KMS-11 (cell line): ENCODE data around the gene ZNF418.

Experiments used
- H2AFZ ChIP-seq: fragments of 200-600 bp; sonication (generic); 2 replicates; pipeline ENCODE4 v1.6.1; 2016; ENCODE audit warnings: antibody characterized with exemption, mixed run types, low read depth
- H3K27ac ChIP-seq: fragments of 200-600 bp; sonication (generic); 2 replicates; pipeline ENCODE4 v1.6.1; 2016; ENCODE audit warnings: mild to moderate bottlenecking, mixed run types
- H3K27me3 ChIP-seq: fragments of 200-600 bp; sonication (generic); 2 replicates; pipeline ENCODE4 v1.6.1; 2017; ENCODE audit warnings: mild to moderate bottlenecking, low read depth, mixed run types, moderate library complexity; ENCODE audit not compliant: insufficient read depth
- H3K36me3 ChIP-seq: fragments of 200-600 bp; sonication (generic); 2 replicates; pipeline ENCODE4 v1.6.1; 2017; ENCODE audit warnings: mild to moderate bottlenecking, mixed run types; ENCODE audit not compliant: insufficient read depth
- H3K4me1 ChIP-seq: fragments of 200-600 bp; sonication (generic); 2 replicates; pipeline ENCODE4 v1.6.1; 2016; ENCODE audit warnings: mild to moderate bottlenecking, low read depth, mixed run types; ENCODE audit not compliant: poor library complexity, severe bottlenecking
- H3K4me2 ChIP-seq: fragments of 200-600 bp; sonication (generic); 2 replicates; pipeline ENCODE4 v1.7.0; 2016; ENCODE audit warnings: mild to moderate bottlenecking, mixed run types
- H3K4me3 ChIP-seq: fragments of 200-600 bp; sonication (generic); IDR thresholded peaks from 2 replicates; pipeline ENCODE4 v1.6.1; 2017; ENCODE audit warnings: low read depth, low read length, mixed read lengths; ENCODE audit not compliant: insufficient read depth
- H3K79me2 ChIP-seq: fragments of 200-600 bp; sonication (generic); 2 replicates; pipeline ENCODE4 v1.6.1; 2016; ENCODE audit warnings: low read depth, mixed run types; ENCODE audit not compliant: insufficient read depth
- H3K9ac ChIP-seq: fragments of 200-600 bp; sonication (generic); 2 replicates; pipeline ENCODE4 v1.6.1; 2016; ENCODE audit warnings: mild to moderate bottlenecking, mixed run types
- H4K20me1 ChIP-seq: fragments of 200-600 bp; sonication (generic); 2 replicates; pipeline ENCODE4 v1.6.1; 2016; ENCODE audit warnings: mild to moderate bottlenecking, mixed run types; ENCODE audit not compliant: insufficient read depth
- CTCF ChIP-seq: fragments of 200-600 bp; sonication (generic); conservative IDR thresholded peaks from 2 replicates; pipeline ENCODE4 v1.6.1; 2017; ENCODE audit warnings: low read depth, mild to moderate bottlenecking, antibody characterized with exemption, low read length, moderate library complexity, mixed read lengths

The ZNF418 gene

GRCh38 chr19:57961785-57962184, 26.6 kb upstream of the ZNF418 start:
- no peak overlapping the region for H3K4me3 ChIP-seq
- H3K27ac ChIP-seq: no peak overlapping the region
- H3K4me2 ChIP-seq: no peak overlapping the region
- H4K20me1 ChIP-seq: no peaks in the 10 kb centered on the region
- H3K4me1 ChIP-seq: no peaks in the 10 kb centered on the region
- H3K9ac ChIP-seq: no peak overlapping the region
- H2AFZ ChIP-seq: no peak overlapping the region
- H3K27me3 ChIP-seq: no peaks in the 10 kb centered on the region; the same call in 1 of the 2 replicates
- H3K36me3 ChIP-seq: no peaks in the 10 kb centered on the region
- no peaks in the 10 kb centered on the region for H3K79me2 ChIP-seq
- TF ChIP-seq CTCF: no peak

GRCh38 chr19:57954996-57955395, 19.8 kb upstream of the ZNF418 start:
- Histone ChIP-seq H3K4me1 (no peaks in the 10 kb centered on the region), H3K36me3 (no peaks in the 10 kb centered on the region), H4K20me1 (no peaks in the 10 kb centered on the region), H3K27me3 (no peaks in the 10 kb centered on the region), H3K4me2 (no peak overlapping the region), H3K27ac (no peak overlapping the region), H3K79me2 (no peaks in the 10 kb centered on the region), H3K4me3 (no peak overlapping the region), H2AFZ (no peak overlapping the region), H3K9ac (no peak overlapping the region)
- TF ChIP-seq CTCF: no peak

- Histone ChIP-seq H3K4me1 (no peaks in the 10 kb centered on the region), H3K4me2 (no peak overlapping the region), H3K36me3 (no peaks in the 10 kb centered on the region), H3K9ac (no peak overlapping the region), H3K4me3 (no peak overlapping the region), H3K27ac (no peak overlapping the region), H3K27me3 (no peaks in the 10 kb centered on the region), H3K79me2 (no peaks in the 10 kb centered on the region), H2AFZ (no peak overlapping the region; the same call in 1 of the 2 replicates), H4K20me1 (no peaks in the 10 kb centered on the region)
- TF ChIP-seq CTCF: no peak
Measured at GRCh38 chr19:57949702-57950101, 14.5 kb upstream of the ZNF418 start.

GRCh38 chr19:57949296-57949695, 14.1 kb upstream of the ZNF418 start:
- H3K4me2 ChIP-seq: no peak overlapping the region
- no peaks in the 10 kb centered on the region for H3K36me3 ChIP-seq
- H2AFZ ChIP-seq: no peak overlapping the region
- TF ChIP-seq CTCF: no peak
- no peak overlapping the region for H3K27ac ChIP-seq
- no peaks in the 10 kb centered on the region for H3K27me3 ChIP-seq
- H3K4me3 ChIP-seq: no peak overlapping the region
- H3K4me1 ChIP-seq: no peaks in the 10 kb centered on the region
- H4K20me1 ChIP-seq: no peaks in the 10 kb centered on the region
- no peaks in the 10 kb centered on the region for H3K79me2 ChIP-seq
- no peak overlapping the region for H3K9ac ChIP-seq
